ENCODE measurements around the gene SEMA3F. TPM values are rescaled to one million over a fixed set of nuclear protein-coding genes. Genes with fewer than 3 reads are reported as not detected.

The SEMA3F gene
- total RNA-seq, 1 donor from 2014 or later = 10.2 TPM

DNA sequence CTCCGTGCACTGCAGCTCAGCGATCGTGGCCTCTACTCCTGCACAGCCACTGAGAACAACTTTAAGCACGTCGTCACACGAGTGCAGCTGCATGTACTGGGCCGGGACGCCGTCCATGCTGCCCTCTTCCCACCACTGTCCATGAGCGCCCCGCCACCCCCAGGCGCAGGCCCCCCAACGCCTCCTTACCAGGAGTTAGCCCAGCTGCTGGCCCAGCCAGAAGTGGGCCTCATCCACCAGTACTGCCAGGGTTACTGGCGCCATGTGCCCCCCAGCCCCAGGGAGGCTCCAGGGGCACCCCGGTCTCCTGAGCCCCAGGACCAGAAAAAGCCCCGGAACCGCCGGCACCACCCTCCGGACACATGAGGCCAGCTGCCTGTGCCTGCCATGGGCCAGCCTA lies 32.6 kb downstream of the SEMA3F start:
- no peak for DNase-seq
- TF ChIP-seq, protein P1, sequence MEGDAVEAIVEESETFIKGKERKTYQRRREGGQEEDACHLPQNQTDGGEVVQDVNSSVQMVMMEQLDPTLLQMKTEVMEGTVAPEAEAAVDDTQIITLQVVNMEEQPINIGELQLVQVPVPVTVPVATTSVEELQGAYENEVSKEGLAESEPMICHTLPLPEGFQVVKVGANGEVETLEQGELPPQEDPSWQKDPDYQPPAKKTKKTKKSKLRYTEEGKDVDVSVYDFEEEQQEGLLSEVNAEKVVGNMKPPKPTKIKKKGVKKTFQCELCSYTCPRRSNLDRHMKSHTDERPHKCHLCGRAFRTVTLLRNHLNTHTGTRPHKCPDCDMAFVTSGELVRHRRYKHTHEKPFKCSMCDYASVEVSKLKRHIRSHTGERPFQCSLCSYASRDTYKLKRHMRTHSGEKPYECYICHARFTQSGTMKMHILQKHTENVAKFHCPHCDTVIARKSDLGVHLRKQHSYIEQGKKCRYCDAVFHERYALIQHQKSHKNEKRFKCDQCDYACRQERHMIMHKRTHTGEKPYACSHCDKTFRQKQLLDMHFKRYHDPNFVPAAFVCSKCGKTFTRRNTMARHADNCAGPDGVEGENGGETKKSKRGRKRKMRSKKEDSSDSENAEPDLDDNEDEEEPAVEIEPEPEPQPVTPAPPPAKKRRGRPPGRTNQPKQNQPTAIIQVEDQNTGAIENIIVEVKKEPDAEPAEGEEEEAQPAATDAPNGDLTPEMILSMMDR (IDR thresholded peaks at IDR 0.05; ENCODE audit: borderline replicate concordance) = no peak
- H3K27ac ChIP-seq (replicated peaks) = no peak overlapping the region
- intact Hi-C loops (cut with micrococcal nuclease) = no loop called here
- H3K27me3 ChIP-seq (ENCODE audit: low read depth) = peaks cover 15% of the 10 kb centered on the region
- H3K9me3 ChIP-seq (replicated peaks) = no peaks in the 10 kb centered on the region
- H3K36me3 ChIP-seq = peaks cover 8% of the 10 kb centered on the region
- peaks cover 6% of the 10 kb centered on the region for H3K4me1 ChIP-seq
- H3K4me3 ChIP-seq = no peak overlapping the region

GRCh38 chr3:50189274-50189673 lies 34.1 kb downstream of the SEMA3F start:
- intact Hi-C loops (cut with micrococcal nuclease) = loop anchor here (1.0 kb wide), 1 partner anchor 68 kb away; no protein-coding TSS in a partner anchor
- TF ChIP-seq, protein P1 (IDR thresholded peaks at IDR 0.05; ENCODE audit: borderline replicate concordance) = peak; percentile 86
- peaks cover 6% of the 10 kb centered on the region for H3K36me3 ChIP-seq
- no peak overlapping the region for H3K4me3 ChIP-seq
- no peak overlapping the region for H3K27ac ChIP-seq (replicated peaks)
- peak; percentile 69 for DNase-seq
- H3K4me1 ChIP-seq = peaks cover 22% of the 10 kb centered on the region
- no peaks in the 10 kb centered on the region for H3K9me3 ChIP-seq (replicated peaks)
- H3K27me3 ChIP-seq (ENCODE audit: low read depth) = peaks cover 30% of the 10 kb centered on the region

DNA sequence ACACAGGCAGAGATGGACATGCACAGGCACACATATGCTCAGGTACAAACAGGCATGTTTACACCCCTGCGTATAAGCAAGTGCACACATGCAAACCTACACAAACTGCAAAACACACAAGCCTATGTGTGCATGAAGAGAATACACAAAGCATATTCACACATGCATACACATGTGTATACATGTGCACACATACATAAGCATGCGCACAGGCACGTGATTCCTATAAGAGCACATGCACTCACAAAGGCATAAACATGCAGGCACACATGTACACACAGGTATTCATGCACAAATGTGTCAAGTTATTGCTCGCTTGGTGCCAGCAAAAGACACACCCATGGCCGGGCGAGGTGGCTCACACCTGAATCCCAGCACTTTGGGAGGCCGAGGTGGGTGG lies 34.9 kb downstream of the SEMA3F start:
- Histone ChIP-seq H3K4me3 (no peak overlapping the region), H3K9me3 (replicated peaks) (no peaks in the 10 kb centered on the region), H3K4me1 (peaks cover 27% of the 10 kb centered on the region), H3K27ac (replicated peaks) (no peak overlapping the region), H3K27me3 (ENCODE audit: low read depth) (peaks cover 37% of the 10 kb centered on the region), H3K36me3 (no peaks in the 10 kb centered on the region)
- TF ChIP-seq, protein P1 (IDR thresholded peaks at IDR 0.05; ENCODE audit: borderline replicate concordance) = no peak
- no peak for DNase-seq
- intact Hi-C loops (cut with micrococcal nuclease) = loop anchor here (1.0 to 10.0 kb wide), 2 partner anchors 69 to 85 kb away; partner anchors contain the start of gene LSMEM2

- Histone ChIP-seq H3K36me3 (no peaks in the 10 kb centered on the region), H3K4me3 (no peak within 1 kb of the TSS), H3K27me3 (ENCODE audit: low read depth) (peaks cover 48% of the 10 kb centered on the region), H3K9me3 (replicated peaks) (no peaks in the 10 kb centered on the region), H3K4me1 (peaks cover 27% of the 10 kb centered on the region), H3K27ac (replicated peaks) (no peak within 1 kb of the TSS)
- TF ChIP-seq, protein P1 (IDR thresholded peaks at IDR 0.05; ENCODE audit: borderline replicate concordance) = no peak
- no peak for DNase-seq
- intact Hi-C loops (cut with micrococcal nuclease) = loop anchor here (10.0 kb wide), 1 partner anchor 84 kb away; the partner anchor contains the start of gene LSMEM2
Measured at GRCh38 chr3:50190936-50191660, 36.0 kb downstream of the SEMA3F start, which contains the start of gene GNAT1. Gene GNAT1, plus strand, starts transcription at chr3:50191610. Its CDS starts 116 bp downstream, at chr3:50191726.

GRCh38 chr3:50192124-50192523 lies 37.0 kb downstream of the SEMA3F start:
- Histone ChIP-seq H3K4me3 (no peak overlapping the region), H3K4me1 (peaks cover 27% of the 10 kb centered on the region), H3K27ac (replicated peaks) (no peak overlapping the region), H3K36me3 (no peaks in the 10 kb centered on the region), H3K9me3 (replicated peaks) (no peaks in the 10 kb centered on the region), H3K27me3 (ENCODE audit: low read depth) (peaks cover 50% of the 10 kb centered on the region)
- intact Hi-C loops (cut with micrococcal nuclease) = loop anchor here (10.0 kb wide), 1 partner anchor 83 kb away; the partner anchor contains the start of gene LSMEM2
- TF ChIP-seq, protein P1 (IDR thresholded peaks at IDR 0.05; ENCODE audit: borderline replicate concordance) = no peak
- DNase-seq = no peak

Data from left ventricle myocardium inferior (tissue), 1 donor.